Neuronal stem cell (in vitro differentiated cells): ENCODE measurements around the gene NUDCD3.

Experiments used
- DNase-seq: peaks from one replicate; pipeline ENCODE4 v3.0.0-alpha.2; 2013; ENCODE audit warnings: low spot score
- H2AFZ ChIP-seq: one replicate; pipeline ENCODE4 v1.6.1; 2013; ENCODE audit warnings: mild to moderate bottlenecking, low read length, inconsistent platforms
- H2AK5ac ChIP-seq: 2 replicates; pipeline ENCODE4 v1.6.1; 2013; ENCODE audit warnings: low read depth, mild to moderate bottlenecking, inconsistent platforms, low read length, moderate library complexity, mixed read lengths
- H2BK120ac ChIP-seq: 2 replicates; pipeline ENCODE4 v1.6.1; 2013; ENCODE audit warnings: low read depth, mild to moderate bottlenecking, inconsistent platforms, low read length, moderate library complexity, mixed read lengths
- H2BK12ac ChIP-seq: one replicate; pipeline ENCODE4 v1.6.1; 2013; ENCODE audit warnings: low read length, inconsistent platforms
- H2BK15ac ChIP-seq: 2 replicates; pipeline ENCODE4 v1.6.1; 2013; ENCODE audit warnings: mild to moderate bottlenecking, low read length, inconsistent platforms, mixed read lengths
- H2BK5ac ChIP-seq: one replicate; pipeline ENCODE4 v1.6.1; 2013; ENCODE audit warnings: inconsistent platforms, mild to moderate bottlenecking, low read length, moderate library complexity
- H3K14ac ChIP-seq: one replicate; pipeline ENCODE4 v1.6.1; 2013; ENCODE audit warnings: low read length, inconsistent platforms
- H3K18ac ChIP-seq: 2 replicates; pipeline ENCODE4 v1.6.1; 2013; ENCODE audit warnings: low read length, inconsistent platforms
- H3K23ac ChIP-seq: 2 replicates; pipeline ENCODE4 v1.6.1; 2013; ENCODE audit warnings: low read depth, mild to moderate bottlenecking, mixed read lengths, low read length, inconsistent platforms; ENCODE audit not compliant: poor library complexity
- H3K27ac ChIP-seq: replicated peaks from 3 replicates; pipeline ENCODE4 v1.5.1; 2013; ENCODE audit warnings: low read length, inconsistent platforms
- H3K27me3 ChIP-seq, 3 experiments: 2 replicates each; pipeline ENCODE4 v1.6.1; 2013; ENCODE audit warnings: low read length in 3 of 3, mild to moderate bottlenecking in 2 of 3, inconsistent platforms in 1 of 3, low read depth in 1 of 3, mixed read lengths in 1 of 3, moderate library complexity in 1 of 3; ENCODE audit not compliant: control insufficient read depth in 3 of 3, insufficient read depth in 3 of 3
- H3K36me3 ChIP-seq, 2 donors: replicated peaks in 1 of 2; 2 replicates each; pipeline ENCODE4 v1.6.1; 2013; ENCODE audit warnings: low read length in 2 of 2; ENCODE audit not compliant: control insufficient read depth in 2 of 2, insufficient read depth in 2 of 2
- H3K4ac ChIP-seq: 2 replicates; pipeline ENCODE4 v1.6.1; 2013; ENCODE audit warnings: inconsistent platforms, mild to moderate bottlenecking, low read length, moderate library complexity
- H3K4me1 ChIP-seq, 2 donors: 1 replicate in 1 of 2; 2 replicates in 1 of 2; pipeline ENCODE4 v1.6.1; 2013; ENCODE audit warnings: low read length in 2 of 2, low read depth in 1 of 2; ENCODE audit not compliant: control insufficient read depth in 2 of 2, insufficient read depth in 1 of 2
- H3K4me2 ChIP-seq: one replicate; pipeline ENCODE4 v1.6.1; 2013; ENCODE audit warnings: mild to moderate bottlenecking, low read length, inconsistent platforms; ENCODE audit not compliant: insufficient read depth, poor library complexity, severe bottlenecking
- H3K4me3 ChIP-seq, 2 donors: 2 replicates each; pipeline ENCODE4 v1.5.1; 2013; ENCODE audit warnings: low read length in 2 of 2, mild to moderate bottlenecking in 2 of 2, inconsistent platforms in 1 of 2, moderate library complexity in 1 of 2
- H3K79me1 ChIP-seq: one replicate; pipeline ENCODE4 v1.6.1; 2013; ENCODE audit warnings: low read depth, mild to moderate bottlenecking, inconsistent platforms, low read length, moderate library complexity
- H3K9ac ChIP-seq: one replicate; pipeline ENCODE4 v1.6.1; 2013; ENCODE audit warnings: mild to moderate bottlenecking, low read depth, low read length, inconsistent platforms; ENCODE audit not compliant: poor library complexity
- H3K9me3 ChIP-seq, 2 donors: replicated peaks in 1 of 2; 2 replicates each; pipeline versions ENCODE3 to v1.6.1; 2013; ENCODE audit warnings: low read length in 2 of 2, mild to moderate bottlenecking in 2 of 2, inconsistent platforms in 1 of 2, low read depth in 1 of 2, mixed read lengths in 1 of 2, moderate library complexity in 1 of 2; ENCODE audit not compliant: control insufficient read depth in 2 of 2, insufficient read depth in 1 of 2
- H4K8ac ChIP-seq: one replicate; pipeline ENCODE4 v1.6.1; 2013; ENCODE audit warnings: low read depth, mild to moderate bottlenecking, inconsistent platforms, low read length, moderate library complexity
- H4K91ac ChIP-seq: one replicate; pipeline ENCODE4 v1.6.1; 2013; ENCODE audit warnings: low read length, low read depth, mild to moderate bottlenecking, inconsistent platforms; ENCODE audit not compliant: poor library complexity
- WGBS, 2 donors: extraction: QIAGEN DNeasy Blood & Tissue Kit; methylation state at CpG; one replicate each; pipeline ENCODE4 v1.1.7; 2013; ENCODE audit warnings: missing lambda C conversion rate in 2 of 2, mixed read lengths in 1 of 2; ENCODE audit not compliant: insufficient read length in 2 of 2, insufficient replicate concordance in 1 of 2; ENCODE audit errors: extremely low coverage in 2 of 2; 5-methylcytosine and 5-hydroxymethylcytosine counted together

The NUDCD3 gene

DNA sequence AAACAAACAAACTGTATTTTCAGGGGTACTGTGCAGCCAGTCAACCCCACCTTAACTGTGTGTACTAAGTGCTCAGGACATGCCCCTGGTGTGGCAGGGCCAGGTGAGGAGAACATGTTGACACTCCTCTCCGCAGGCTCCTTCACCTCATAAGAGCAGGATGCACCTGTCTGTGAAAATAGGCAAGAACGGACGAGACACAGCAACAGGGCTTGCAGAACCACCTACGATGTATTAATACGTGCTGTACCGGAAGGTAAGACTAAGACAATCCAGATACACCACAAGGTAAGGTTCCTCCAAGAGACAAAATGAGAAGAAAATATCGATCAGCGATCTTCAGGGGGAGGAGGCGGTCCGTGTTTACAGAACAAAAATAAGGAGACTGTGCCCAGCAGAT lies 99.3 kb downstream of the NUDCD3 start:
- Histone ChIP-seq H3K14ac (no peak overlapping the region), H3K36me3 (peaks cover 44 to 86% of the 10 kb centered on the region in 2 donors)
- WGBS, 2 donors, result no CpG with 5 or more reads among the region's 10 CpGs

DNA sequence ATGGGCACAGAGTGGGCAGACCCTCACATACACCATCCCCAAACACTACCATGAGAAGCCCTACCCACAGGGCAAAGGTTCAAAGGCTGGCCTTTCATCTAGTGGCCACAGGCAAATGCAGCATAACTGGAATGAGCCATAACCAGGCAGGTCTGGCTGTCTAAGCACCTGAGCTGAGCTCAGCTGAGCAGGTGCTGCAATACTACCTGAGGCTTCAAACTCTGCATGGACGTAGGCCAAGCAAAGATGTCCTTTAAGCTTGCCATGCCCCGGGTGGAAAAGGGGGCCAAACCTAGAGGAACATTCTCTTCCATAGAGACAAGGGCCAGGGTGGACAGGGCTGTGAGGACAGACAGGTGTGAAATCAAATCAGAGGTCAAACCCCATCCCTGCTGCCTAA lies 99.8 kb downstream of the NUDCD3 start:
- WGBS, 2 donors, result no CpG with 5 or more reads among the region's 2 CpGs
- H3K27me3 ChIP-seq, result no peaks in the 10 kb centered on the region
- H3K9ac ChIP-seq, result no peak overlapping the region

More for the DNA sequence above, 99.3 kb downstream of the NUDCD3 start:
- Histone ChIP-seq H3K4me2 (no peak overlapping the region), H2BK15ac (no peak overlapping the region), H3K9me3 (no peaks in the 10 kb centered on the region), H2BK120ac (no peak overlapping the region), H3K4me1 (no peaks in the 10 kb centered on the region), H3K27me3 (no peaks in the 10 kb centered on the region), H4K8ac (no peak overlapping the region), H3K27ac (no peak overlapping the region), H4K91ac (no peak overlapping the region), H3K23ac (no peak overlapping the region), H3K4me3 (no peak overlapping the region), H2BK12ac (no peak overlapping the region), H3K79me1 (no peaks in the 10 kb centered on the region), H2BK5ac (no peak overlapping the region), H2AK5ac (no peak overlapping the region), H3K4ac (no peak overlapping the region), H2AFZ (no peak overlapping the region), H3K9ac (no peak overlapping the region), H3K18ac (no peak overlapping the region)
- no peak for DNase-seq

DNA sequence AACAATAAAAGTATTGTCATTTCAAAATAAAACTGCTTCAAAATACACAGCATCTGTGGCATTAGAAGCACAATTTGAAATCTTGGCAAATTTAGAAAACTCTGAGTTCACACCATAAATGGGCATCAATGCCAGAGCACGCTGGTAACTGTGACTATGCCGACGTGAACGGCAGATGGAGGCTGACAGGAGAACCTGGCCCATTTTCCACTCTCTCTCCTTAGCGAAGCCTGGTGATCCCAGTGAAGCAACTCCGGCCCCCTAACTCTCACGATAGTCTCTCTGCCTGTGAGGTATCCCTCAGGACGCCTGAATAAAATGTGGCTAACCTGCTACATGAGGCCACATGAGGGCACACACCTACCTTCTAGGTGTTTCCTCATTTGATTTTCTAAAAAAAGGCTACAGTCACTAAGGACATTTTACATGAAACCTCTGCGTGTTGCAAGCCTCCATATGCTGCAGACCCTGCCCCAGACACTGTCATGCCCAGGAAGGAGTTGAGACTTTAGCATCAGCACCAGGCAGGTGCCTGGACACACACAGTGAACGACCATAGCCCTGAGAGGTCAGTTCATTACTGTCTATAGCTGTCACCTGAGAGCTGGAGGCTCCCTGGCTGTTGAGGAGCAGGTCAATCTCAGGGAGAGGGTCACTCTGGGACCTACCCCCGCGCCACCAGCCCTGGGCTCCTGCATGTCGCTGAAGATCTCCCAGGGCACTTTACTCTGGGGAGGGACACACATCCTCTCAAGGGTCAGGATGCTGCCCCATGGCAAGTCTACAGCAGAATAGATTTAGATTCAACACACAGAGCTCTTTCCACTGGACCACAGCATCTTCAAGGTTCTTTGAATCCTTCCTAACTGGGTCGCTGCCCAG lies 102.1 kb downstream of the NUDCD3 start:
- no peaks in the 10 kb centered on the region for H3K9me3 ChIP-seq
- no peak overlapping the region for H2AFZ ChIP-seq
- no peak for DNase-seq
- no peak overlapping the region for H4K8ac ChIP-seq
- peaks cover 57 to 95% of the 10 kb centered on the region in 2 donors for H3K36me3 ChIP-seq
- H3K18ac ChIP-seq, result no peak overlapping the region
- no peaks in the 10 kb centered on the region for H3K79me1 ChIP-seq
- no peak overlapping the region for H2BK120ac ChIP-seq
- H3K4me1 ChIP-seq, result peaks cover 0 to 8% of the 10 kb centered on the region in 2 donors
- no peak overlapping the region for H3K9ac ChIP-seq
- no peak overlapping the region for H3K4me3 ChIP-seq
- H3K23ac ChIP-seq, result no peak overlapping the region
- H2BK5ac ChIP-seq, result no peak overlapping the region
- no peaks in the 10 kb centered on the region for H3K27me3 ChIP-seq
- H2BK15ac ChIP-seq, result no peak overlapping the region
- no peak overlapping the region for H2AK5ac ChIP-seq
- no peak overlapping the region for H3K4ac ChIP-seq
- no peak overlapping the region for H3K14ac ChIP-seq
- H3K4me2 ChIP-seq, result no peak overlapping the region
- no peak overlapping the region for H4K91ac ChIP-seq
- H3K27ac ChIP-seq, result no peak overlapping the region
- WGBS, 2 donors, result no CpG with 5 or more reads among the region's 14 CpGs
- H2BK12ac ChIP-seq, result no peak overlapping the region

More for the DNA sequence above, 99.8 kb downstream of the NUDCD3 start:
- no peak overlapping the region for H3K4me3 ChIP-seq
- peaks cover 44 to 86% of the 10 kb centered on the region in 2 donors for H3K36me3 ChIP-seq
- H3K18ac ChIP-seq, result no peak overlapping the region
- no peak overlapping the region for H2BK12ac ChIP-seq
- H4K91ac ChIP-seq, result no peak overlapping the region
- H4K8ac ChIP-seq, result no peak overlapping the region
- no peak overlapping the region for H3K4me2 ChIP-seq
- H3K9me3 ChIP-seq, result no peaks in the 10 kb centered on the region
- no peak overlapping the region for H2AK5ac ChIP-seq
- H3K14ac ChIP-seq, result no peak overlapping the region
- H2BK5ac ChIP-seq, result no peak overlapping the region
- H3K23ac ChIP-seq, result no peak overlapping the region
- no peaks in the 10 kb centered on the region for H3K79me1 ChIP-seq
- H2BK120ac ChIP-seq, result no peak overlapping the region
- no peak overlapping the region for H3K27ac ChIP-seq
- no peak for DNase-seq
- H3K4me1 ChIP-seq, result peaks cover 0 to 2% of the 10 kb centered on the region in 2 donors
- H3K4ac ChIP-seq, result no peak overlapping the region
- H2BK15ac ChIP-seq, result no peak overlapping the region
- no peak overlapping the region for H2AFZ ChIP-seq

DNA sequence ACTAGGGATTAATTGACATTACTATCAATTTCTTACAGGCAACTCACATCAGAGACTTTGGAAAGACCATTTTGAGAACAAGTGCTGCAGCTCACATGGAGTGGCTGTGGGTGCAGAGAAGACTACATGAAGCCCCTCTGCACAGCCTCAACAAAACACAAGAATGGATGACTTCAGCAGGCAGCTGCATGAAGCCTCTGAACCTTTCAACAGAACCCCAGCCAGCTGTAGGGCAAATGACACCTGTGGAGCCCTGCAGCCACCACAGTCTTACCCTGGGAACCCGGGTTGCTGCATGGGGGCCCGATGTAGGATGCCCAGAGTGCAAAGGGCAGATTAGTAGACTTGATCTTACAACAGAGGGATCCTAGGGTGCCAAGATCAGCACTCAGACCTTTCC lies 103.1 kb downstream of the NUDCD3 start:
- Histone ChIP-seq H3K9me3 (no peaks in the 10 kb centered on the region), H3K27ac (no peak overlapping the region), H4K91ac (no peak overlapping the region), H3K23ac (no peak overlapping the region), H3K4me1 (peaks cover 0 to 8% of the 10 kb centered on the region in 2 donors), H3K79me1 (no peaks in the 10 kb centered on the region), H2BK120ac (no peak overlapping the region), H2BK5ac (no peak overlapping the region), H3K4me2 (no peak overlapping the region), H3K4ac (no peak overlapping the region), H2AFZ (no peak overlapping the region), H3K18ac (no peak overlapping the region), H3K4me3 (no peak overlapping the region), H3K36me3 (peaks cover 55 to 90% of the 10 kb centered on the region in 2 donors), H3K9ac (no peak overlapping the region), H3K27me3 (no peaks in the 10 kb centered on the region), H2BK12ac (no peak overlapping the region), H2BK15ac (no peak overlapping the region), H2AK5ac (no peak overlapping the region), H4K8ac (no peak overlapping the region), H3K14ac (no peak overlapping the region)
- no CpG with 5 or more reads among the region's 2 CpGs for WGBS, 2 donors
- DNase-seq, result no peak
